Liver (tissue), 3 donors: ENCODE measurements around the gene TMEM131.

Source experiments
- FOXA1 ChIP-seq: IDR thresholded peaks from 2 replicates; pipeline ENCODE4 v1.6.1; 2016; ENCODE audit warnings: antibody characterized with exemption
- HNF4G ChIP-seq: IDR thresholded peaks from 2 replicates; pipeline ENCODE4 v1.6.1; 2016; ENCODE audit warnings: antibody characterized with exemption
- JUND ChIP-seq, 2 donors: IDR thresholded peaks; 2 replicates each; pipeline ENCODE4 v1.6.1; 2016; ENCODE audit warnings: antibody characterized with exemption in 2 of 2
- NR2F2 ChIP-seq: IDR thresholded peaks from 2 replicates; pipeline ENCODE4 v1.6.1; 2016; ENCODE audit warnings: antibody characterized with exemption
- RAD21 ChIP-seq, 2 donors: IDR thresholded peaks; 2 replicates each; pipeline ENCODE4 v1.6.1; 2016; ENCODE audit warnings: antibody characterized with exemption in 2 of 2, mild to moderate bottlenecking in 2 of 2
- SP1 ChIP-seq: IDR thresholded peaks from 2 replicates; pipeline ENCODE4 v1.6.1; 2018; ENCODE audit warnings: antibody characterized with exemption, mild to moderate bottlenecking
- ZBTB33 ChIP-seq: IDR thresholded peaks from 2 replicates; pipeline ENCODE4 v1.6.1; 2016; ENCODE audit warnings: antibody characterized with exemption
- TF ChIP-seq, protein P1 (sequence below): IDR thresholded peaks from 2 replicates; pipeline ENCODE4 v1.6.1; 2016; ENCODE audit warnings: antibody characterized with exemption, mild to moderate bottlenecking
- TF ChIP-seq, protein P2 (sequence below): fragments of 150-350 bp; IDR thresholded peaks from 2 replicates; pipeline ENCODE4 v1.5.1; 2017; ENCODE audit warnings: improper control_type of control experiment, low read depth, low read length; ENCODE audit not compliant: missing input control
- donor health status: healthy.
- donor health status: healthy.

- TF ChIP-seq, protein P1, sequence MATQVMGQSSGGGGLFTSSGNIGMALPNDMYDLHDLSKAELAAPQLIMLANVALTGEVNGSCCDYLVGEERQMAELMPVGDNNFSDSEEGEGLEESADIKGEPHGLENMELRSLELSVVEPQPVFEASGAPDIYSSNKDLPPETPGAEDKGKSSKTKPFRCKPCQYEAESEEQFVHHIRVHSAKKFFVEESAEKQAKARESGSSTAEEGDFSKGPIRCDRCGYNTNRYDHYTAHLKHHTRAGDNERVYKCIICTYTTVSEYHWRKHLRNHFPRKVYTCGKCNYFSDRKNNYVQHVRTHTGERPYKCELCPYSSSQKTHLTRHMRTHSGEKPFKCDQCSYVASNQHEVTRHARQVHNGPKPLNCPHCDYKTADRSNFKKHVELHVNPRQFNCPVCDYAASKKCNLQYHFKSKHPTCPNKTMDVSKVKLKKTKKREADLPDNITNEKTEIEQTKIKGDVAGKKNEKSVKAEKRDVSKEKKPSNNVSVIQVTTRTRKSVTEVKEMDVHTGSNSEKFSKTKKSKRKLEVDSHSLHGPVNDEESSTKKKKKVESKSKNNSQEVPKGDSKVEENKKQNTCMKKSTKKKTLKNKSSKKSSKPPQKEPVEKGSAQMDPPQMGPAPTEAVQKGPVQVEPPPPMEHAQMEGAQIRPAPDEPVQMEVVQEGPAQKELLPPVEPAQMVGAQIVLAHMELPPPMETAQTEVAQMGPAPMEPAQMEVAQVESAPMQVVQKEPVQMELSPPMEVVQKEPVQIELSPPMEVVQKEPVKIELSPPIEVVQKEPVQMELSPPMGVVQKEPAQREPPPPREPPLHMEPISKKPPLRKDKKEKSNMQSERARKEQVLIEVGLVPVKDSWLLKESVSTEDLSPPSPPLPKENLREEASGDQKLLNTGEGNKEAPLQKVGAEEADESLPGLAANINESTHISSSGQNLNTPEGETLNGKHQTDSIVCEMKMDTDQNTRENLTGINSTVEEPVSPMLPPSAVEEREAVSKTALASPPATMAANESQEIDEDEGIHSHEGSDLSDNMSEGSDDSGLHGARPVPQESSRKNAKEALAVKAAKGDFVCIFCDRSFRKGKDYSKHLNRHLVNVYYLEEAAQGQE: no peak
- TF ChIP-seq HNF4G (no peak), NR2F2 (no peak), RAD21 (IDR thresholded peaks at IDR 0.05) (no peak), JUND (IDR thresholded peaks at IDR 0.05) (no peak), ZBTB33 (no peak), FOXA1 (no peak), SP1 (no peak)
- TF ChIP-seq, protein P2, sequence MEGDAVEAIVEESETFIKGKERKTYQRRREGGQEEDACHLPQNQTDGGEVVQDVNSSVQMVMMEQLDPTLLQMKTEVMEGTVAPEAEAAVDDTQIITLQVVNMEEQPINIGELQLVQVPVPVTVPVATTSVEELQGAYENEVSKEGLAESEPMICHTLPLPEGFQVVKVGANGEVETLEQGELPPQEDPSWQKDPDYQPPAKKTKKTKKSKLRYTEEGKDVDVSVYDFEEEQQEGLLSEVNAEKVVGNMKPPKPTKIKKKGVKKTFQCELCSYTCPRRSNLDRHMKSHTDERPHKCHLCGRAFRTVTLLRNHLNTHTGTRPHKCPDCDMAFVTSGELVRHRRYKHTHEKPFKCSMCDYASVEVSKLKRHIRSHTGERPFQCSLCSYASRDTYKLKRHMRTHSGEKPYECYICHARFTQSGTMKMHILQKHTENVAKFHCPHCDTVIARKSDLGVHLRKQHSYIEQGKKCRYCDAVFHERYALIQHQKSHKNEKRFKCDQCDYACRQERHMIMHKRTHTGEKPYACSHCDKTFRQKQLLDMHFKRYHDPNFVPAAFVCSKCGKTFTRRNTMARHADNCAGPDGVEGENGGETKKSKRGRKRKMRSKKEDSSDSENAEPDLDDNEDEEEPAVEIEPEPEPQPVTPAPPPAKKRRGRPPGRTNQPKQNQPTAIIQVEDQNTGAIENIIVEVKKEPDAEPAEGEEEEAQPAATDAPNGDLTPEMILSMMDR: no peak
Measured at GRCh38 chr2:97737421-97738178, 258.1 kb downstream of the TMEM131 start.
